AG04450 (cell line): ENCODE data around the gene ATXN1L. TPM values are rescaled to one million over a fixed set of nuclear protein-coding genes. Genes with fewer than 3 reads are reported as not detected.

Source experiments
- CTCF ChIA-PET: fragments of 300-600, 350-600 bp; formaldehyde crosslinking; extraction: SDS; loops from one replicate; lab custom pipeline; 2022; ENCODE audit warnings: antibody characterized with exemption, inconsistent platforms; lab: Charles Lee
- POLR2A ChIA-PET: fragments of 350-600 bp; formaldehyde crosslinking; extraction: SDS; loops from one replicate; lab custom pipeline; 2021; ENCODE audit warnings: antibody characterized with exemption, inconsistent platforms; lab: Yijun Ruan, JAX
- DNase-seq: peaks from one replicate; pipeline ENCODE4 v3.0.0-alpha.2; 2011; ENCODE audit warnings: low read depth, low spot score
- H3K27ac ChIP-seq: one replicate; pipeline ENCODE4 v1.5.1; 2012; ENCODE audit warnings: low read depth, low read length, control low read depth
- H3K27me3 ChIP-seq: one replicate; pipeline ENCODE4 v1.6.0; 2012; ENCODE audit warnings: low read length; ENCODE audit not compliant: control insufficient read depth, insufficient read depth
- H3K4me3 ChIP-seq: 2 replicates; pipeline ENCODE4 v1.5.1; 2011; ENCODE audit warnings: mild to moderate bottlenecking, low read depth, low read length, control low read depth
- H3K9me3 ChIP-seq: 2 replicates; pipeline ENCODE4 v1.5.1; 2012; ENCODE audit warnings: low read length; ENCODE audit not compliant: control insufficient read depth, insufficient read depth
- CTCF ChIP-seq: IDR thresholded peaks from 2 replicates; pipeline ENCODE4 v1.5.1; 2011; ENCODE audit warnings: low read depth, low read length, control low read depth, inconsistent platforms
- polyA plus RNA-seq: library from polyadenylated mRNA; depleted of rRNA; stranded (reverse); fragments of >200 nt; gene quantifications from 2 replicates; pipeline ENCODE4 v1.2.3, GENCODE V29; 2011

ATXN1L gene
- polyA plus RNA-seq, 1 experiment, result 11.3 TPM

GRCh38 chr16:71843572-71843971 lies 2.2 kb upstream of the ATXN1L start:
- no peak for TF ChIP-seq CTCF
- no peaks in the 10 kb centered on the region for H3K27me3 ChIP-seq
- H3K9me3 ChIP-seq, result no peaks in the 10 kb centered on the region; the same call in 1 of the 2 replicates
- H3K27ac ChIP-seq, result no peak overlapping the region
- H3K4me3 ChIP-seq, result no peak overlapping the region
- POLR2A ChIA-PET, result no interaction called here
- CTCF ChIA-PET, result interaction anchor here (1.1 kb wide), 2 partner anchors 38 to 118 kb away, joined by 3 to 4 read pairs; no protein-coding TSS in a partner anchor
- DNase-seq, result no peak

- DNase-seq, result no peak
- Histone ChIP-seq H3K27me3 (no peaks in the 10 kb centered on the region), H3K9me3 (no peaks in the 10 kb centered on the region; the same call in 1 of the 2 replicates), H3K4me3 (peak overlapping the region; percentile 97), H3K27ac (peak overlapping the region; percentile 61)
- ChIA-PET CTCF (interaction anchor here (1.1 to 1.7 kb wide), 2 partner anchors 36 to 115 kb away, joined by 4 to 6 read pairs; no protein-coding TSS in a partner anchor), POLR2A (no interaction called here)
- no peak for TF ChIP-seq CTCF
Measured at GRCh38 chr16:71846431-71846830, 655 bp downstream of the ATXN1L start.

GRCh38 chr16:71847096-71847495 lies 1.3 kb downstream of the ATXN1L start:
- no peak for DNase-seq
- ChIA-PET POLR2A (no interaction called here), CTCF (interaction anchor here (1.1 to 1.7 kb wide), 2 partner anchors 36 to 115 kb away, joined by 4 to 6 read pairs; no protein-coding TSS in a partner anchor)
- Histone ChIP-seq H3K27ac (no peak overlapping the region), H3K27me3 (no peaks in the 10 kb centered on the region), H3K4me3 (peak overlapping the region; percentile 97), H3K9me3 (no peaks in the 10 kb centered on the region; the same call in 1 of the 2 replicates)
- no peak for TF ChIP-seq CTCF

GRCh38 chr16:71848622-71849021 lies 2.8 kb downstream of the ATXN1L start:
- Histone ChIP-seq H3K9me3 (no peaks in the 10 kb centered on the region; the same call in 1 of the 2 replicates), H3K4me3 (no peak overlapping the region), H3K27me3 (no peaks in the 10 kb centered on the region), H3K27ac (no peak overlapping the region)
- TF ChIP-seq CTCF, result no peak
- DNase-seq, result no peak
- ChIA-PET CTCF (no interaction called here), POLR2A (no interaction called here)

GRCh38 chr16:71851746-71852145 lies 6.0 kb downstream of the ATXN1L start:
- no peaks in the 10 kb centered on the region for H3K9me3 ChIP-seq
- H3K4me3 ChIP-seq, result no peak overlapping the region
- H3K27ac ChIP-seq, result no peak overlapping the region
- DNase-seq, result no peak
- TF ChIP-seq CTCF, result no peak
- no peaks in the 10 kb centered on the region for H3K27me3 ChIP-seq
- ChIA-PET CTCF (interaction anchor here (4.5 kb wide), 1 partner anchor 31 kb away, joined by 15 read pairs; the partner anchor contains the start of gene ZNF821), POLR2A (no interaction called here)
